HG03196 (cell line): ENCODE data around the gene FHIP1A.

Source experiments
- ATAC-seq: cut with Tn5 transposase; IDR thresholded peaks from one replicate; pipeline ENCODE4 v1.9.1; 2021; ENCODE audit not compliant: unreplicated experiment

FHIP1A gene

GRCh38 chr4:151455212-151455611, 46.2 kb downstream of the FHIP1A start:
- no peak for ATAC-seq

GRCh38 chr4:151458148-151458547, 49.2 kb downstream of the FHIP1A start:
- no peak for ATAC-seq
